ENCODE measurements around the gene ARIH1. TPM values are rescaled to one million over a fixed set of nuclear protein-coding genes. Genes with fewer than 3 reads are reported as not detected.

ARIH1 gene
- total RNA-seq, 4 donors from 2014 or later = 30.6 to 58.6 (median 45.1) TPM

DNA sequence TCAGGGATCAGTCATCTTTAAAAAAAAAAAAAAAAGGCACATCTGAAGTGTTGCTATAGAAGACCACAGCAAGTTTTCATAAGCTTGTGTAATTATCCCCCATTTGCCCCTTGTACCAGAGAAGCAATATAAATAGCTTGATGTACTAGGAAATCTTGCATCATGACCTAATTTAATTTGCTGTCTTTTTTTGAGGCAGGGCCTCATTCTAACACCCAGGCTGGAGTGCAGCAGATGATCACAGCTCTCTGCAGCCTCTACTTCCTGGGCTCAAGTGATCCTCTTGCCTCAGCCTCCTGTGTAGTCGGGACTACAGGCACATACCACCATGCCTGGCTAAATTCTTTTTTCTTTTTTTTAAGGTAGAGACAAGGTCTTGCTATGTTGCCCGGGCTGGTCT, 88.7 kb downstream of the ARIH1 start:
- Histone ChIP-seq H3K36me3 (peaks cover 0 to 41% (median 0%) of the 10 kb centered on the region in 3 donors), H3K4me1 (peaks cover 0 to 16% (median 0%) of the 10 kb centered on the region in 4 donors), H3K9me3 (no peaks in the 10 kb centered on the region), H3K27me3 (no peaks in the 10 kb centered on the region), H3K27ac (peak overlapping the region in 1 of 4 donors; percentile 53), H3K4me3 (no peak overlapping the region)
- no peak for TF ChIP-seq CTCF (IDR thresholded peaks at IDR 0.05)
- 93 to 100% methylated on average over 2 of the region's 2 CpGs for WGBS, 2 donors
- no peak for DNase-seq (ENCODE audit: low spot score in 2 of 2)

DNA sequence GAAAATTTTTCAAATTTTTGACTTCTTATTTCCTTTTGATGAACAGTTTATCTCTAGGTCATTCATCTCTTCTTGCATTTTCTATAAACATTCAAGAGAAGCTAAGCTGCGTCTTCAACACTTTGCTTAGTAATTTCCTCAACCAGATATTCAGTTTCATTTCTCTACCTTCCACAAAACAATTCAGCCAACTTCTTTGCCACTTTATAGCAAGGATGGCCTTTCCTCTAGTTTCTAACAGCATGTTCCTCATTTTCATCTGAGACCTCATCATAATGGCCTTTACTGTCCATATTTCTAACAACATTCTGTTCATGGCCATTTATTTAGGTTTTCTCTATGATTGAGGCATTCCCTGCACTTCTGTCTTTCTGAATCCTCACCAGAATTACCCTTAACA, 90.0 kb downstream of the ARIH1 start:
- WGBS, 2 donors = 88 to 89% methylated on average over 1 of the region's 1 CpG
- H3K36me3 ChIP-seq = peaks cover 0 to 36% (median 0%) of the 10 kb centered on the region in 3 donors
- H3K4me1 ChIP-seq = peaks cover 0 to 16% (median 0%) of the 10 kb centered on the region in 4 donors
- TF ChIP-seq EP300 (IDR thresholded peaks at IDR 0.05) (no peak), CTCF (IDR thresholded peaks at IDR 0.05) (no peak), POLR2A (IDR thresholded peaks at IDR 0.05) (no peak)
- no peak for DNase-seq (ENCODE audit: low spot score in 2 of 2)
- H3K4me3 ChIP-seq = no peak overlapping the region
- no peaks in the 10 kb centered on the region for H3K27me3 ChIP-seq
- no peaks in the 10 kb centered on the region for H3K9me3 ChIP-seq
- peak overlapping the region in 1 of 4 donors; percentile 15 for H3K27ac ChIP-seq

DNA sequence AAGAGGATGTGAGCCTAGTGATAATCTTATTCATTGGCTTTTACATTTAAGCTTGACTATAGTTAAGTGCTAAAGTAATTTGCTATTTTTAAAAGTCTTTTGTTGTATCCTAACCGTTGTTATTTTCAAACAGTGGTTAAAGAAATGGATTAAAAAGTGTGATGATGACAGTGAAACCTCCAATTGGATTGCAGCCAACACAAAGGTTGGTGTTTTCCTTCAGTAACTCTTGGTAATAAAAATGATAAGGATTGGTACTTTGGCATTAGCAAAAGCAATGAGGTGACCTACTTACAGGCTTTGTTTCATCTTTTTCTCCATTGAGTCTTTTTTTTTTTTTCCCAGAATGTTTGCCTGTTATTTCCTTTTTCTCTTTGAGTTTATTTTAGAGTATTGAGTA, 92.8 kb downstream of the ARIH1 start:
- Histone ChIP-seq H3K27me3 (no peaks in the 10 kb centered on the region), H3K9me3 (no peaks in the 10 kb centered on the region), H3K27ac (no peak overlapping the region), H3K4me1 (peaks cover 0 to 6% (median 0%) of the 10 kb centered on the region in 4 donors), H3K4me3 (no peak overlapping the region), H3K36me3 (peaks cover 0 to 52% (median 7%) of the 10 kb centered on the region in 3 donors)
- no peak for DNase-seq (ENCODE audit: low spot score in 2 of 2)
- no peak for TF ChIP-seq EP300 (IDR thresholded peaks at IDR 0.05)
- no peak for TF ChIP-seq POLR2A (IDR thresholded peaks at IDR 0.05)
- TF ChIP-seq CTCF (IDR thresholded peaks at IDR 0.05) = no peak
- WGBS, 2 donors = 69 to 73% methylated on average over 1 of the region's 1 CpG

GRCh38 chr15:72570059-72570458, 95.9 kb downstream of the ARIH1 start:
- Histone ChIP-seq H3K36me3 (peaks cover 0 to 66% (median 11%) of the 10 kb centered on the region in 3 donors), H3K27ac (no peak overlapping the region), H3K4me1 (peaks cover 0 to 3% (median 0%) of the 10 kb centered on the region in 4 donors), H3K9me3 (no peaks in the 10 kb centered on the region), H3K27me3 (no peaks in the 10 kb centered on the region), H3K4me3 (no peak overlapping the region)
- no peak for DNase-seq (ENCODE audit: low spot score in 2 of 2)
- no peak for TF ChIP-seq EP300 (IDR thresholded peaks at IDR 0.05)
- no peak for TF ChIP-seq CTCF (IDR thresholded peaks at IDR 0.05)
- TF ChIP-seq POLR2A (IDR thresholded peaks at IDR 0.05) = no peak
- WGBS, 2 donors = 88 to 94% methylated on average over 1 of the region's 1 CpG

DNA sequence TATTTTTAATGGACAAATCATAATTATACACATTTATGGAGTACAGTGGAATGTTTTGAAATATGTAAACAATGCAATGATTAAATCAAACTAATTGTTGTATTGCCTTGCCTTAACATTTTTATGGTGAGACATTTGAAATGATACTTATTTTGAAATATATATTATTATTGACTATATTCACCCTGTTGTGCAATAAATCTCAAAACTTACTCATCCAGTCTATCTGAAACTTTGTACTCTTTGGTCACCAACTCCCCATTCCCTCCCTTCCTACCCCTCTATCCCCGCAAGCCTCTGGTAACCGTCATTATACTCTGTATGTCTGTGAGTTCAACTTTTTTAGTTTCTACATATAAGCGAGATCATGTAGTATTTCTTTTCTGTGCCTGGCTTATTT, 105.7 kb downstream of the ARIH1 start:
- no peak for TF ChIP-seq POLR2A (IDR thresholded peaks at IDR 0.05)
- TF ChIP-seq EP300 (IDR thresholded peaks at IDR 0.05) = no peak
- WGBS, 2 donors = 95 to 98% methylated on average over 3 of the region's 3 CpGs

GRCh38 chr15:72584006-72584405, 109.9 kb downstream of the ARIH1 start:
- H3K4me1 ChIP-seq = no peaks in the 10 kb centered on the region
- peaks cover 0 to 65% (median 6%) of the 10 kb centered on the region in 3 donors for H3K36me3 ChIP-seq
- TF ChIP-seq EP300 (IDR thresholded peaks at IDR 0.05) = no peak
- no peak for TF ChIP-seq CTCF (IDR thresholded peaks at IDR 0.05)
- no peak for TF ChIP-seq POLR2A (IDR thresholded peaks at IDR 0.05)
- WGBS, 2 donors = 76 to 78% methylated on average over 4 of the region's 4 CpGs
- no peaks in the 10 kb centered on the region for H3K27me3 ChIP-seq
- H3K27ac ChIP-seq = no peak overlapping the region
- H3K9me3 ChIP-seq = peaks cover 0 to 7% (median 2%) of the 10 kb centered on the region in 4 donors
- DNase-seq (ENCODE audit: low spot score in 2 of 2) = no peak
- H3K4me3 ChIP-seq = no peak overlapping the region

More for the DNA sequence above, 105.7 kb downstream of the ARIH1 start:
- H3K36me3 ChIP-seq = peaks cover 0 to 98% (median 6%) of the 10 kb centered on the region in 3 donors
- no peaks in the 10 kb centered on the region for H3K27me3 ChIP-seq
- H3K27ac ChIP-seq = no peak overlapping the region
- H3K9me3 ChIP-seq = peaks cover 0 to 11% (median 5%) of the 10 kb centered on the region in 4 donors
- H3K4me1 ChIP-seq = no peaks in the 10 kb centered on the region
- no peak for DNase-seq (ENCODE audit: low spot score in 2 of 2)
- no peak overlapping the region for H3K4me3 ChIP-seq
